Measurements from ENCODE around the gene LYRM2.

The LYRM2 gene

DNA sequence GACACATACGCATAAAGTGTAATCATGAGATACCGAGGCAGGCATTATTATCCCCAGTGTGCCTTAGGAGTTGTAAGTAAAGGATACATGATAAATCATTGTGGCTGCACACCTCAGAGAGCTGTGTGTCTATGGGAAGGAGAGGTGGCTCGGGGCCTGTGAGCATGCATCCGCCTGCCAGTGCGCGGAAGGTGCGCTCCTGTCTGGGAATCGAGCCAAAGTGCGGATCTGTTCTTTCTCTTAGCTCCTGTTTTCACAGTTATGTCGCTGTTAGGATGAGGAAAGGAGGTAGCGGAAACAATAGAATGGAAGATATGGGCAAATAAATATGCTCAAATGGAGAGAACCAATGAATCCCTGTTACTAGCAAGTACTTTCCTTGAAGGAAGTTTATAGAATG is 107.6 kb downstream of the LYRM2 start:
- no peaks in the 10 kb centered on the region for H3K9me3 ChIP-seq (ENCODE audit: severe bottlenecking)
- H3K4me3 ChIP-seq (ENCODE audit: low read depth, low read length): no peak overlapping the region
- no peak overlapping the region for H3K27ac ChIP-seq
- TF ChIP-seq, protein P1, sequence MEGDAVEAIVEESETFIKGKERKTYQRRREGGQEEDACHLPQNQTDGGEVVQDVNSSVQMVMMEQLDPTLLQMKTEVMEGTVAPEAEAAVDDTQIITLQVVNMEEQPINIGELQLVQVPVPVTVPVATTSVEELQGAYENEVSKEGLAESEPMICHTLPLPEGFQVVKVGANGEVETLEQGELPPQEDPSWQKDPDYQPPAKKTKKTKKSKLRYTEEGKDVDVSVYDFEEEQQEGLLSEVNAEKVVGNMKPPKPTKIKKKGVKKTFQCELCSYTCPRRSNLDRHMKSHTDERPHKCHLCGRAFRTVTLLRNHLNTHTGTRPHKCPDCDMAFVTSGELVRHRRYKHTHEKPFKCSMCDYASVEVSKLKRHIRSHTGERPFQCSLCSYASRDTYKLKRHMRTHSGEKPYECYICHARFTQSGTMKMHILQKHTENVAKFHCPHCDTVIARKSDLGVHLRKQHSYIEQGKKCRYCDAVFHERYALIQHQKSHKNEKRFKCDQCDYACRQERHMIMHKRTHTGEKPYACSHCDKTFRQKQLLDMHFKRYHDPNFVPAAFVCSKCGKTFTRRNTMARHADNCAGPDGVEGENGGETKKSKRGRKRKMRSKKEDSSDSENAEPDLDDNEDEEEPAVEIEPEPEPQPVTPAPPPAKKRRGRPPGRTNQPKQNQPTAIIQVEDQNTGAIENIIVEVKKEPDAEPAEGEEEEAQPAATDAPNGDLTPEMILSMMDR (IDR thresholded peaks at IDR 0.05; ENCODE audit: low read depth, low read length): no peak
- DNase-seq: no peak
- H3K27me3 ChIP-seq (ENCODE audit: insufficient read depth, low read depth, severe bottlenecking): no peaks in the 10 kb centered on the region
- H3K36me3 ChIP-seq: no peaks in the 10 kb centered on the region

DNA sequence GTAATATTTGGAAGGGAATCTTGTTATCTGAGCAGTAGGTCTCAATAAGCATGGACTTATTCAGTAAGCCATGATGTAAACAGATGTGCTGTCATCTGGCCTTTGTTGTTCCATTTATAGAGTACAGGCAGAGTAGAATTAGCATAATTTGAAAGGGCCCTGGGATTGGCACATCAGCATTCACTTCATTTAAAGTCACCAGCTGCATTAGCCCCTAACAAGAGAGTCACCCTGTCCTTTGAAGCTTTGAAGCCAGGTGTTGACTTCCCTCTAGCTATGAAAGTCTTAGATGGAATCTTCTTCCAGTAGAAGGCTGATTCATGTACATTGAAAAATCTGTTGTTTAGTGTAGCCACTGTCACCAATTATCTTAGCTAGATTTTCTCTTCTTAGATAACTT is 109.7 kb downstream of the LYRM2 start:
- Histone ChIP-seq H3K4me3 (ENCODE audit: low read depth, low read length) (no peak overlapping the region), H3K27ac (no peak overlapping the region), H3K36me3 (no peaks in the 10 kb centered on the region), H3K27me3 (ENCODE audit: insufficient read depth, low read depth, severe bottlenecking) (no peaks in the 10 kb centered on the region), H3K9me3 (ENCODE audit: severe bottlenecking) (no peaks in the 10 kb centered on the region)
- TF ChIP-seq, protein P1 (IDR thresholded peaks at IDR 0.05; ENCODE audit: low read depth, low read length): no peak
- no peak for DNase-seq

DNA sequence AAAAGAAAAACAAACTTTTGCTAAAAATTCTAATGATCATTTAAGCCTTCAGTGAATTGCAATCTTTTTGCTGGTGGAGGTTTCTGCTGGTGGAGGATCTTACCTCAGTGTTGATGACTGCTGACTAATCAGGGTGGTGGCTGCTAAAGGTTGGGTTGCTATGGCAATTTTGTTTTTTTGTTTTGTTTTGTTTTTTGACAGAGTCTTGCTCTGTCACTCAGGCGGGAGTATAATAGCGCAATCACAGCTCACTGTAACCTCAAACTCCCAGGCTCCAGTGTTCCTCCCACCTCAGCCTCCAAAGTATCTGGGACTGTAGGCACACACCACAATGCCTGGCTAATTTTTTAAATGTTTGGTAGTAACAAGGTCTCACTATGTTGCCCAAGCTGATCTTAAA is 110.9 kb downstream of the LYRM2 start:
- H3K27me3 ChIP-seq (ENCODE audit: insufficient read depth, low read depth, severe bottlenecking): no peaks in the 10 kb centered on the region
- DNase-seq: no peak
- no peaks in the 10 kb centered on the region for H3K36me3 ChIP-seq
- H3K27ac ChIP-seq: no peak overlapping the region
- TF ChIP-seq, protein P1 (IDR thresholded peaks at IDR 0.05; ENCODE audit: low read depth, low read length): no peak
- no peaks in the 10 kb centered on the region for H3K9me3 ChIP-seq (ENCODE audit: severe bottlenecking)
- H3K4me3 ChIP-seq (ENCODE audit: low read depth, low read length): no peak overlapping the region

DNA sequence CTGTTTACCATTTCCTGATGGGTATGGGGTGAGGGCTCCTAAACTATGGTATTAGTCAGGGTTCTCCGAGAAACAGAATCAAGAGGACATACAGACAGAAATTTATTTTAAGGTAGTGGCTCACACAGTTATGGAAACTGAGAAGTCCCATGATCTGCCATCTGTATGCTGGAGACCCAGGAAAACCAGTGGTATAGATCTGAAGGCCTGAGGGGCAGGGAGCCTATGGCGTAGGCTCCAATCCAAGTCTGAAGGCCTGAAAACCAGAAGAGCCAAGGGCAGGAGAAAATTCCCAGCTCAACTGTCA is 112.0 kb downstream of the LYRM2 start:
- Histone ChIP-seq H3K36me3 (no peaks in the 10 kb centered on the region), H3K27ac (no peak overlapping the region), H3K9me3 (ENCODE audit: severe bottlenecking) (no peaks in the 10 kb centered on the region), H3K27me3 (ENCODE audit: insufficient read depth, low read depth, severe bottlenecking) (no peaks in the 10 kb centered on the region), H3K4me3 (ENCODE audit: low read depth, low read length) (no peak overlapping the region)
- TF ChIP-seq, protein P1 (IDR thresholded peaks at IDR 0.05; ENCODE audit: low read depth, low read length): no peak
- DNase-seq: no peak

DNA sequence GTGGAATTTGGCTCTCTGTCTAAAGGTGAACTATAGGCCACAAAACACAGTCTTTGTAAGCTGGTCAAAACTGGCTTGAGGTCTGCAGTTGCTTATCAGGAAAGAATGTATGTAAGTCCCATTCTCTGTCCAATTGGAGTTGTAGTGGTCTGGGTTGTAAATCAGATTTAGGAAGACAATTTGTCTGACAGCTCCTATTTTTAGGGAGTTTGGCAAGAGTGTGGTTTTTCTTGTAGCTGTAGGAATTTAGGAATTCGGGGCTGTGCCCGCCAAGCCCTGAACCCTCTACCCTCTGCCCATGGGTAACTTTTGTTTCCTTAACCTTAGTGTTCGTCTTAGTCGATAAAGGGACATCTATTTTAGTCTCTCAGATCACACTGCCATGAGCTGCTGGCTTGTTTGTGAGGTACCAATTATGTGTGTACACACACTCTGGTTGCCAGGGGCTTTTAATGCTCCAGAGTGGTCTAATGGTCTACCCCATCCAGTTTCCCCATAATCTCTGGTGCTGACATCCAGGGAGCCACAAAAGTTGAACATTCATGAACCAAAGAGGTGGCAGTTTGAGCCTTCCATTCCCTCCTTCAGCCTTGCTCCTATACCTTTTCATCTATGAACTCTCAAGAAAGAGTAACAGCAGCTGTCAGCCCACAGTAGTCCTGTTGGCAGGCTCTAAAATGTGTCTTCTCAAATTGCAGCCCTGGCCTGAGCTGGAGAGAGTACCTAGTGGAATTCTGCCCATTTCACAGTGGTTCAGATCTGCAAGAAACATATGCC is 112.6 kb downstream of the LYRM2 start:
- TF ChIP-seq, protein P1 (IDR thresholded peaks at IDR 0.05; ENCODE audit: low read depth, low read length): no peak
- no peaks in the 10 kb centered on the region for H3K9me3 ChIP-seq (ENCODE audit: severe bottlenecking)
- H3K27ac ChIP-seq: no peak overlapping the region
- no peaks in the 10 kb centered on the region for H3K27me3 ChIP-seq (ENCODE audit: insufficient read depth, low read depth, severe bottlenecking)
- no peaks in the 10 kb centered on the region for H3K36me3 ChIP-seq
- no peak overlapping the region for H3K4me3 ChIP-seq (ENCODE audit: low read depth, low read length)
- DNase-seq: no peak

DNA sequence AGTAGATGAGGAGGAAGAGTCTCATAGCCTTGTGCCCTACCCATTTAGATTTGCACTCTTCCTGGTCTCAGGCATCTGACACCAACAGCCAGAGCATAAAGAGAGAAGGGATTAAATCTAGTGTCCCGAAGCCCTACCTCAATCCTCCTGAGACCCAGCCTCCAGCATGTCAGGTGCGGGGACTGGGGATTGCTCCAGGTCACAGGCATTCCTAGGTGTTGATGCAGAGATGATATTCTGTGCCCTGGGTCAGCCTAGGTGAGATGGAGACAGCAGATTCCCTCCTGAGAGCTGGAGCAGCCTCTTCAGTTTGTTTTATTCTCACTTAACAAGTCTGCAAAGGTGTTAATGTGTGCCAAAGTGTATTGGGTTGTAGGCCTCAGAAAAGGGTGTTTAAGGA is 115.8 kb downstream of the LYRM2 start:
- Histone ChIP-seq H3K4me3 (ENCODE audit: low read depth, low read length) (no peak overlapping the region), H3K36me3 (no peaks in the 10 kb centered on the region), H3K27me3 (ENCODE audit: insufficient read depth, low read depth, severe bottlenecking) (no peaks in the 10 kb centered on the region), H3K9me3 (ENCODE audit: severe bottlenecking) (no peaks in the 10 kb centered on the region), H3K27ac (no peak overlapping the region)
- TF ChIP-seq, protein P1 (IDR thresholded peaks at IDR 0.05; ENCODE audit: low read depth, low read length): no peak
- DNase-seq: peak; percentile 83

All from WERI-Rb-1 (cell line).